Lower leg skin (tissue), 4 donors: Measurements from ENCODE around the gene C4orf51. TPM values are rescaled to one million over a fixed set of nuclear protein-coding genes. Genes with fewer than 3 reads are reported as not detected.
A peak's percentile ranks its signal among the peaks of the same experiment; 100 is the strongest.

Experiments
- DNase-seq, 2 donors: peaks; one replicate each; pipeline ENCODE4 v3.0.0-alpha.2; 2019; ENCODE audit warnings: low spot score in 2 of 2
- H3K4me3 ChIP-seq: fragments of 200-600 bp; sonication (generic); 2 replicates; pipeline ENCODE4 v1.5.1; 2017; ENCODE audit warnings: mild to moderate bottlenecking, low read depth; ENCODE audit not compliant: poor library complexity, severe bottlenecking
- CTCF ChIP-seq, 3 donors: fragments of 450-650 bp; IDR thresholded peaks; one replicate each; pipeline ENCODE4 v1.5.1; 2016; ENCODE audit warnings: antibody characterized with exemption in 3 of 3, mild to moderate bottlenecking in 3 of 3, moderate library complexity in 2 of 3
- POLR2A ChIP-seq, 2 donors: fragments of 450-650 bp; IDR thresholded peaks; one replicate each; pipeline ENCODE4 v1.6.1; 2016 to 2017; ENCODE audit warnings: antibody characterized with exemption in 2 of 2, mild to moderate bottlenecking in 1 of 2, moderate library complexity in 1 of 2
- WGBS, 2 donors: methylation state at CpG; one replicate each; pipeline ENCODE4 v1.1.5; 2018; 5-methylcytosine and 5-hydroxymethylcytosine counted together
- intact Hi-C: fragments of 100-400 bp; cut with DNase I; formaldehyde crosslinking; loops from one replicate; pipeline ENCODE4 v1.15.0; 2023; ENCODE audit warnings: low total_unique reads
- total RNA-seq, 4 donors: library from RNA; depleted of rRNA; stranded (reverse); fragments of >200 nt; gene quantifications; one replicate each; pipeline ENCODE4 v1.1.0, GENCODE V29; 2016

C4orf51 gene
- total RNA-seq, 4 donors from 2014 or later: not detected

- 53 to 62% methylated on average over 2 of the region's 2 CpGs for WGBS, 2 donors
- intact Hi-C loops: no loop called here
- DNase-seq: no peak
- no peak overlapping the region for H3K4me3 ChIP-seq
- TF ChIP-seq POLR2A (IDR thresholded peaks at IDR 0.05) (no peak), CTCF (IDR thresholded peaks at IDR 0.05) (no peak)
These were observed 43.4 kb downstream of the C4orf51 start for GRCh38 chr4:145723336-145723735.

DNA sequence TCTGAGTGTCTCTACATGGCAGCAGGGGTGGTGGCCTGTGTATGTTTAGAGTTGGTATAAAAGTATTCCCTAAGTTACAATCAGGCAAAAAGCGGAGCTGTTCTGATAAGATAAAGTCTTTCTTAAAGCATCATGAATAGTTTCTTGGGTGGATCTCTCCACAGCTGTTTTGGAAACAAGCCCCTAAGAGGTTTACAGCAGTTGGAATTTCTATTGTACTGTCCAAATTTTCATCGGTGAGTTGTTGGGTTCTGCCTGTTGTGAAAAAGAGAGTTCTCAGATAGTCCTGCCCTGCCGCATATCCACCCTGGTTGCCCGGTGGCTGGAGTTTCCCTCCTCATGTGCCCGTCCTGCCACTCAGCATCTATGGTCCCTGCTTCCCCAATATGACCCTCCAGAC lies 50.1 kb downstream of the C4orf51 start:
- WGBS, 2 donors: 79 to 85% methylated on average over 5 of the region's 5 CpGs
- no peak overlapping the region for H3K4me3 ChIP-seq
- no peak for TF ChIP-seq POLR2A (IDR thresholded peaks at IDR 0.05)
- TF ChIP-seq CTCF (IDR thresholded peaks at IDR 0.05): no peak
- no peak for DNase-seq
- intact Hi-C loops: no loop called here

DNA sequence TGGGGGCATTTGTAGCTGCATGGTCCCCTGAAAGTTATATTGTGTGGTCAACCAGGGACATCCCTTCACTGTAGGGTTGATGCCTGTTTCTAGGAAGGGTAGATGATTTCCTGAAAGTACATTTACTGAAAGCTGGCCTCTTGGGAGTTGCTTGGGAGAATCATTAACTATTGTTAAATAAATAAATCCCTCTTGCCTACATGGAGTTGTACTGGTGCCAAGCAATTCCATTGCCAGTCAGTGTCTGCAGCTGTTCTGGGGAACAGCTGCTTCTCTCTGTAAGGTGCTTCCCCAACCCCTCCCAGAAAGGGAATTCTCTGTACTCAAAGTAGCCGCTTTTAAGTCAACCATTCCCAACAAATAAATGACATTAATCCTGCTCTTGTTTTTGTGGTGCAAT lies 51.1 kb downstream of the C4orf51 start:
- intact Hi-C loops: no loop called here
- DNase-seq: no peak
- H3K4me3 ChIP-seq: no peak overlapping the region
- WGBS, 2 donors: 36 to 40% methylated on average over 1 of the region's 1 CpG
- TF ChIP-seq CTCF (IDR thresholded peaks at IDR 0.05): no peak
- TF ChIP-seq POLR2A (IDR thresholded peaks at IDR 0.05): no peak

- no peak for DNase-seq
- H3K4me3 ChIP-seq: no peak overlapping the region
- WGBS, 2 donors: 56 to 58% methylated on average over 14 of the region's 14 CpGs
- TF ChIP-seq POLR2A (IDR thresholded peaks at IDR 0.05): no peak
- no peak for TF ChIP-seq CTCF (IDR thresholded peaks at IDR 0.05)
- intact Hi-C loops: no loop called here
These were observed 52.3 kb downstream of the C4orf51 start for GRCh38 chr4:145732001-145732815.

- intact Hi-C loops: no loop called here
- peak overlapping the region; percentile 66 for H3K4me3 ChIP-seq
- DNase-seq: peak; percentile 93 to 99
- TF ChIP-seq CTCF (IDR thresholded peaks at IDR 0.05): no peak
- TF ChIP-seq POLR2A (IDR thresholded peaks at IDR 0.05): peak in 1 of 2 donors; percentile 31
- 0 to 1% methylated on average over 51 to 75 of the region's 81 CpGs for WGBS, 2 donors
These were observed 53.2 kb downstream of the C4orf51 start for GRCh38 chr4:145732895-145733880.
